HCT116 (cell line): ENCODE measurements around the gene ANKLE1. TPM values are rescaled to one million over a fixed set of nuclear protein-coding genes. Genes with fewer than 3 reads are reported as not detected.

Experiments
- ATAC-seq: fragments of 200-7000 bp; cut with Tn5 transposase; 2 replicates; pipeline ENCODE4 v1.9.1; 2020; ENCODE audit warnings: mild to moderate bottlenecking, moderate library complexity
- BruUV-seq: library from RNA; stranded (reverse); fragments of 400-500 nt; replicated peaks from 2 replicates; lab custom pipeline; 2021; lab: Mats Ljungman, UMichigan
- CTCF ChIA-PET: fragments of 300-600 bp; sonication (Branson Sonifier 250); formaldehyde crosslinking; loops from one replicate; lab custom pipeline; 2021; ENCODE audit warnings: antibody characterized with exemption; lab: Charles Lee
- POLR2A ChIA-PET: fragments of 300-600, 350-600 bp; sonication (Branson Sonifier 250); formaldehyde crosslinking; loops from one replicate; lab custom pipeline; 2021; ENCODE audit warnings: antibody characterized with exemption; lab: Charles Lee
- RAD21 ChIA-PET, 2 experiments: fragments of 300-600 bp; sonication (Branson Sonifier 250); formaldehyde crosslinking; loops; one replicate each; lab custom pipeline; 2023; ENCODE audit warnings: low total read pairs in 2 of 2; ENCODE audit not compliant: uncharacterized antibody in 2 of 2, unreplicated experiment in 2 of 2, low non-redundant PET in 1 of 2; lab: Charles Lee
- DNase-seq: peaks from one replicate; pipeline ENCODE4 v3.0.0-alpha.2; 2010; ENCODE audit warnings: low read depth, low spot score
- H2AFZ ChIP-seq: fragments of 200-600 bp; shearing (Covaris generic), sonication (generic); 2 replicates; pipeline ENCODE4 v1.6.1; 2017; ENCODE audit warnings: low read depth, mixed run types, mixed read lengths, antibody characterized with exemption, low read length; ENCODE audit not compliant: poor library complexity, severe bottlenecking
- H3K27ac ChIP-seq: 2 replicates; pipeline ENCODE4 v1.5.1; 2012; ENCODE audit warnings: low read depth, low read length
- H3K27me3 ChIP-seq: fragments of 200-600 bp; sonication (generic); 2 replicates; pipeline ENCODE4 v1.6.1; 2016; ENCODE audit warnings: mixed run types, low read length, mixed read lengths; ENCODE audit not compliant: insufficient read depth
- H3K36me3 ChIP-seq, 2 experiments: fragments of 200-500 bp in 1 of 2; fragments of 200-600 bp in 1 of 2; sonication (Bioruptor generic) in 1 of 2; sonication (generic) in 1 of 2; 2 replicates each; pipeline versions ENCODE4 v1.5.1 to v1.6.1; 2014 to 2016; ENCODE audit warnings: low read length in 2 of 2, inconsistent platforms in 1 of 2, mixed read lengths in 1 of 2, mixed run types in 1 of 2; ENCODE audit not compliant: insufficient read depth in 2 of 2, control insufficient read depth in 1 of 2
- H3K4me1 ChIP-seq, 2 experiments: fragments of 200-600 bp in 1 of 2; sonication (generic) in 1 of 2; 2 replicates each; pipeline versions ENCODE4 v1.5.1 to v1.6.1; 2012 to 2017; ENCODE audit warnings: low read length in 2 of 2, inconsistent platforms in 1 of 2, mild to moderate bottlenecking in 1 of 2, mixed read lengths in 1 of 2, mixed run types in 1 of 2, moderate library complexity in 1 of 2; ENCODE audit not compliant: insufficient read depth in 2 of 2, control insufficient read depth in 1 of 2
- H3K4me2 ChIP-seq: fragments of 200-600 bp; sonication (generic); 2 replicates; pipeline ENCODE4 v1.6.1; 2017; ENCODE audit warnings: mixed run types, low read length, mixed read lengths
- H3K4me3 ChIP-seq, 2 experiments: fragments of 200-600 bp in 1 of 2; sonication (generic) in 1 of 2; replicated peaks in 1 of 2; 2 replicates each; pipeline ENCODE4 v1.5.1; 2011 to 2016; ENCODE audit warnings: low read length in 2 of 2, control low read depth in 1 of 2, low read depth in 1 of 2, mild to moderate bottlenecking in 1 of 2, mixed read lengths in 1 of 2, mixed run types in 1 of 2
- H3K79me2 ChIP-seq: fragments of 200-600 bp; sonication (generic); 2 replicates; pipeline ENCODE4 v1.6.1; 2017; ENCODE audit warnings: mild to moderate bottlenecking, mixed run types, low read length, moderate library complexity, mixed read lengths; ENCODE audit not compliant: insufficient read depth
- H3K9ac ChIP-seq: fragments of 200-600 bp; sonication (generic); 2 replicates; pipeline ENCODE4 v1.6.1; 2016; ENCODE audit warnings: low read length, mixed read lengths
- H3K9me2 ChIP-seq: fragments of 200-600 bp; sonication (generic), shearing (Covaris generic); 2 replicates; pipeline ENCODE4 v1.6.1; 2017; ENCODE audit warnings: mixed run types, mild to moderate bottlenecking, moderate library complexity; ENCODE audit not compliant: insufficient read depth
- H3K9me3 ChIP-seq, 2 experiments: fragments of 200-500 bp in 1 of 2; fragments of 200-600 bp in 1 of 2; sonication (Bioruptor generic) in 1 of 2; sonication (generic) in 1 of 2; 2 replicates each; pipeline ENCODE4 v1.6.1; 2014 to 2017; ENCODE audit warnings: low read length in 2 of 2, mixed read lengths in 2 of 2, inconsistent platforms in 1 of 2, low read depth in 1 of 2, mild to moderate bottlenecking in 1 of 2, mixed run types in 1 of 2, moderate library complexity in 1 of 2; ENCODE audit not compliant: control insufficient read depth in 1 of 2, insufficient read depth in 1 of 2
- H4K20me1 ChIP-seq: fragments of 200-600 bp; sonication (generic), shearing (Covaris generic); 2 replicates; pipeline ENCODE4 v1.6.1; 2017; ENCODE audit warnings: mixed run types, mild to moderate bottlenecking, moderate library complexity; ENCODE audit not compliant: insufficient read depth
- ATF3 ChIP-seq: IDR thresholded peaks from 2 replicates; pipeline ENCODE4 v1.6.1; 2012
- CBX3 ChIP-seq: IDR thresholded peaks from 2 replicates; pipeline ENCODE4 v1.6.1; 2012; ENCODE audit warnings: low read depth
- CEBPB ChIP-seq: IDR thresholded peaks from 2 replicates; pipeline ENCODE4 v1.6.1; 2012; ENCODE audit warnings: low read depth
- CTCF ChIP-seq, 3 experiments: fragments of 200-600 bp in 1 of 3; sonication (generic) in 1 of 3; IDR thresholded peaks in 2 of 3; conservative IDR thresholded peaks in 1 of 3; 2 replicates each; pipeline ENCODE4 v1.5.1; 2012 to 2017; ENCODE audit warnings: low read depth in 2 of 3, low read length in 2 of 3, antibody characterized with exemption in 1 of 3, borderline replicate concordance in 1 of 3, control low read depth in 1 of 3, mild to moderate bottlenecking in 1 of 3, mixed read lengths in 1 of 3, mixed run types in 1 of 3, moderate library complexity in 1 of 3; ENCODE audit not compliant: insufficient read depth in 1 of 3
- EGR1 ChIP-seq: IDR thresholded peaks from 2 replicates; pipeline ENCODE4 v1.6.1; 2012; ENCODE audit warnings: low read depth
- ELF1 ChIP-seq: IDR thresholded peaks from 2 replicates; pipeline ENCODE4 v1.6.1; 2012; ENCODE audit warnings: low read depth, borderline replicate concordance
- EZH2phosphoT487 ChIP-seq: fragments of 200-600 bp; IDR thresholded peaks from 2 replicates; pipeline ENCODE4 v1.6.1; 2018; ENCODE audit warnings: antibody characterized with exemption, borderline replicate concordance
- FOSL1 ChIP-seq: IDR thresholded peaks from 2 replicates; pipeline ENCODE4 v1.6.1; 2012; ENCODE audit warnings: low read depth
- MAX ChIP-seq: IDR thresholded peaks from 2 replicates; pipeline ENCODE4 v1.6.1; 2012
- POLR2AphosphoS5 ChIP-seq: IDR thresholded peaks from 2 replicates; pipeline ENCODE4 v1.6.1; 2011; ENCODE audit warnings: mild to moderate bottlenecking, low read depth, low read length, moderate library complexity
- RAD21 ChIP-seq: IDR thresholded peaks from 2 replicates; pipeline ENCODE4 v1.6.1; 2012; ENCODE audit warnings: low read depth, mild to moderate bottlenecking
- REST ChIP-seq: IDR thresholded peaks from 2 replicates; pipeline ENCODE4 v1.6.1; 2012; ENCODE audit warnings: low read depth
- SIN3A ChIP-seq: IDR thresholded peaks from 2 replicates; pipeline ENCODE4 v1.6.1; 2012; ENCODE audit warnings: low read depth
- SP1 ChIP-seq: IDR thresholded peaks from 2 replicates; pipeline ENCODE4 v1.6.1; 2012; ENCODE audit warnings: low read depth
- SRF ChIP-seq: IDR thresholded peaks from 2 replicates; pipeline ENCODE4 v1.6.1; 2012; ENCODE audit warnings: low read depth
- YY1 ChIP-seq: IDR thresholded peaks from 2 replicates; pipeline ENCODE4 v1.6.1; 2011; ENCODE audit warnings: low read length, low read depth, moderate library complexity, mild to moderate bottlenecking; ENCODE audit not compliant: insufficient replicate concordance; ENCODE audit errors: extremely low read depth
- ZBTB33 ChIP-seq: IDR thresholded peaks from 2 replicates; pipeline ENCODE4 v1.6.1; 2011; ENCODE audit warnings: mild to moderate bottlenecking, low read length, moderate library complexity; ENCODE audit not compliant: insufficient replicate concordance; ENCODE audit errors: extremely low read depth
- intact Hi-C: fragments of 100-400 bp; cut with micrococcal nuclease; formaldehyde crosslinking; loops from 2 replicates; pipeline ENCODE4 v1.10.0; 2022
- total RNA-seq: library from RNA; stranded (reverse); gene quantifications from one replicate; pipeline ENCODE4 v1.2.1, GENCODE V29; 2021; ENCODE audit not compliant: unreplicated experiment

Gene ANKLE1
- total RNA-seq, 1 experiment from 2014 or later = 14.8 TPM

- Histone ChIP-seq H3K27me3 (no peaks in the 10 kb centered on the region), H2AFZ (no peak overlapping the region), H4K20me1 (no peaks in the 10 kb centered on the region), H3K27ac (peak overlapping the region; percentile 57), H3K9me3 (no peaks in the 10 kb centered on the region; a peak in 1 of 4 replicates), H3K36me3 (peaks cover 0 to 10% of the 10 kb centered on the region in 2 experiments; a peak in 2 of 4 replicates), H3K79me2 (peaks cover 37% of the 10 kb centered on the region), H3K4me1 (peaks cover 20 to 44% of the 10 kb centered on the region in 2 experiments), H3K4me2 (peak overlapping the region; percentile 82), H3K4me3 (peak overlapping the region; percentile 60 to 67), H3K9ac (peak overlapping the region; percentile 68; the same call in 1 of the 2 replicates), H3K9me2 (no peaks in the 10 kb centered on the region)
- DNase-seq = no peak
- TF ChIP-seq ATF3 (no peak), FOSL1 (no peak), CEBPB (no peak), CBX3 (no peak), ELF1 (no peak), ZBTB33 (no peak), MAX (no peak; the same call in 1 of the 2 replicates), POLR2AphosphoS5 (no peak), CTCF (IDR thresholded peaks at IDR 0.05 in 2 of 3, conservative IDR thresholded peaks at IDR 0.05 in 1 of 3; ENCODE audit: borderline replicate concordance in 1 of 3, insufficient read depth in 1 of 3, low read depth in 2 of 3, low read length in 2 of 3) (no peak), YY1 (no peak), REST (no peak), SP1 (no peak), RAD21 (no peak), EZH2phosphoT487 (no peak), SRF (no peak), EGR1 (no peak), SIN3A (no peak)
- CTCF ChIA-PET = interaction anchor here (0.9 to 3.1 kb wide), 10 partner anchors 11 to 579 kb away, joined by 3 to 33 read pairs (median 6); partner anchors contain the start of genes ANO8 and MRPL34
- no TSS peak for BruUV-seq
- RAD21 ChIA-PET = interaction anchor here in 1 of 2 experiments (1.0 kb wide), 1 partner anchor 12 kb away, joined by 7 read pairs; the partner anchor contains the start of gene MRPL34
- POLR2A ChIA-PET = interaction anchor here (0.8 to 2.4 kb wide), 6 partner anchors 11 to 575 kb away, joined by 3 to 22 read pairs (median 4); partner anchors contain the start of genes ABHD8, DDA1 and MRPL34
- no peak for ATAC-seq
- intact Hi-C loops = loop anchor here (1.0 to 2.0 kb wide), 2 partner anchors 15 to 93 kb away; partner anchors contain the start of gene DDA1
These were observed 11.9 kb downstream of the ANKLE1 start for GRCh38 chr19:17293605-17294004.
